ENCODE data around the gene EHBP1.

The EHBP1 gene

DNA sequence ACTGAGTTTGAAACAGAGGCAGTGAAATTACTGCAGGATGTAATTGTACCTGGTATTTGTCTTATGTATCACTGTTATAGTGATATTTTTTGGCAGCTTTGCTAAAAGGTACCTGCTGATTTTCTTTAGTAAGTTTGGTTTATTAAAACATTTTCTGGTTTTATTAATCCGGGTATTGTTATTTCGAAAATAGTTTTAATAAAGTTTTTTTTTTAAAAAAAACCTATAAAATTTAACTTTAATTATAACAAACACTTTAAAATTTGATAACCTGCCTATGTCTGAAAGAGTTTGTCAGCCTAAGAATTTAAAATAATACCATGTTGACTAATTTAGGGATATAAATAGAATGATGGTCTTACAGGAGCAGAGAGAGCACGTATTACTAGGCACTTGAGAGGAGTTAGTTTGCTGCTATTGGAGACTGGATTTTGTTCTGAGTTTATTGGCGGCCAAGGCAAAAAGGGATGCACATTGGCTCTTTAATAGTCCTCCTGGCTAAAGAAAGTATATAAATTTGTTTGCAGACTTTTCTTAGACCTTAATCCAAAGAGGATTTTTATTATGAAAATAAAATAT is 12.1 kb downstream of the EHBP1 start (continued):
- TF ChIP-seq ZNF626 (tag by site-specific recombination; IDR thresholded peaks at IDR 0.05) (no peak), RBAK (tag by site-specific recombination; IDR thresholded peaks at IDR 0.05) (no peak)

DNA sequence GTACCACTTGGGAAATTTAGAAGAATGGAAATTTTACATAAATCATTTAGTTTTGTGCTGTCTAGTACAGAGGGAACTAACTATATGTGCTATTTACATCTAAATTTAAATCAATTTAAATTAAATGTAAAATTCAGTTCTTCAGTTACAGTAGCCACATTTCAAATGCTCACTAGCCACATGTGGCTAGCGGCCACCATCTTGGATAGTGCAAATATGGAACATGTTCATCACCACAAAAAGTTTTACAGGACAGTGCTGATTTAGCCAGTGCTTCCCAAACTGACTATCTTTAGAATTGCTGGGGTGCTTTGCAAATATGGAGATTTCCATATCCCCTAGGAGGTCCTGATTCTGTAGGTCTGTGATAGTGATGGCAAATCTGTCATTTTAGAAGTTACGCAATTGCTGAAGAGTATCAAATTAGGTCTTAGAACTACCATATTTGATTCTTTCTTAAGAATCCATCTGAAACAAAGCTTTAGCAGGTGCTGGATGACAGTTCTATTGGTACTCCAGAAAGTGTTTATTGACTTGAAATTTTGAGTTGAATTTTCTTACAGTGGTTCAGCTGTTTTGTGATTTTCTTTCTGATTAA is 12.8 kb downstream of the EHBP1 start:
- no peak overlapping the region for H3K27ac ChIP-seq (ENCODE audit: extremely low read depth, low read depth, low read length)
- H3K4me1 ChIP-seq (ENCODE audit: control insufficient read depth, insufficient read depth, low read length), result peaks cover 3% of the 10 kb centered on the region; the same call in 1 of the 2 replicates
- H3K9me3 ChIP-seq (ENCODE audit: control insufficient read depth, insufficient read depth, low read depth, low read length), result no peaks in the 10 kb centered on the region
- CTCF ChIA-PET, result no interaction called here
- no peak overlapping the region for H3K4me3 ChIP-seq (ENCODE audit: low read depth, low read length)
- H3K36me3 ChIP-seq (ENCODE audit: control insufficient read depth in 2 of 2, insufficient read depth in 1 of 2, low read length in 2 of 2), result peaks cover 0 to 3% of the 10 kb centered on the region in 2 experiments; a peak in 2 of 3 replicates
- TF ChIP-seq ZNF16 (tag by site-specific recombination; IDR thresholded peaks at IDR 0.05; ENCODE audit: low read depth), result no peak
- TF ChIP-seq BCL11B (tag by site-specific recombination; IDR thresholded peaks at IDR 0.05; ENCODE audit: low read depth), result no peak
- no peak for TF ChIP-seq SALL2 (tag by site-specific recombination; IDR thresholded peaks at IDR 0.05; ENCODE audit: borderline replicate concordance)
- no peak for TF ChIP-seq ZFP41 (tag by site-specific recombination; IDR thresholded peaks at IDR 0.05; ENCODE audit: borderline replicate concordance)
- no peak for TF ChIP-seq ZBTB8A (tag by site-specific recombination; IDR thresholded peaks at IDR 0.05)
- no peak for TF ChIP-seq TSHZ1 (tag by site-specific recombination; IDR thresholded peaks at IDR 0.05; ENCODE audit: borderline replicate concordance)
- TF ChIP-seq ZNF133 (tag by site-specific recombination; IDR thresholded peaks at IDR 0.05), result no peak
- no peak for TF ChIP-seq ZNF146 (tag by site-specific recombination; IDR thresholded peaks at IDR 0.05)
- no peak for TF ChIP-seq YY2 (tag by site-specific recombination; IDR thresholded peaks at IDR 0.05)
- TF ChIP-seq ZNF658 (tag by site-specific recombination; IDR thresholded peaks at IDR 0.05), result no peak
- no peak for TF ChIP-seq ZNF292 (tag by site-specific recombination; IDR thresholded peaks at IDR 0.05; ENCODE audit: borderline replicate concordance, low read depth)
- no peak for TF ChIP-seq ZNF214 (tag by site-specific recombination; IDR thresholded peaks at IDR 0.05; ENCODE audit: borderline replicate concordance)
- TF ChIP-seq SP7 (tag by site-specific recombination; IDR thresholded peaks at IDR 0.05), result no peak
- no peak for TF ChIP-seq YY1 (tag by site-specific recombination; IDR thresholded peaks at IDR 0.05)
- TF ChIP-seq ZNF121 (tag by site-specific recombination; IDR thresholded peaks at IDR 0.05), result no peak
- no peak for TF ChIP-seq ZNF544 (tag by site-specific recombination; IDR thresholded peaks at IDR 0.05)
- no peak for TF ChIP-seq ZNF501 (tag by site-specific recombination; IDR thresholded peaks at IDR 0.05)
- no peak for TF ChIP-seq ZNF169 (tag by site-specific recombination; IDR thresholded peaks at IDR 0.05)
- TF ChIP-seq PRDM6 (tag by site-specific recombination; IDR thresholded peaks at IDR 0.05), result no peak
- POLR2A ChIA-PET, result no interaction called here
